PC-3 (cell line): ENCODE results near the gene KRT35. TPM values are rescaled to one million over a fixed set of nuclear protein-coding genes. Genes with fewer than 3 reads are reported as not detected.

Source experiments
- ATAC-seq: fragments of 200-7000 bp; cut with Tn5 transposase; 2 replicates; pipeline ENCODE4 v1.9.1; 2020; ENCODE audit warnings: mild to moderate bottlenecking, moderate library complexity
- BruUV-seq: library from RNA; stranded (reverse); fragments of 400-500 nt; replicated peaks from 2 replicates; lab custom pipeline; 2021; lab: Mats Ljungman, UMichigan
- CTCF ChIA-PET: fragments of 300-600 bp; sonication (Branson Sonifier 250); formaldehyde crosslinking; loops from one replicate; lab custom pipeline; 2022; ENCODE audit warnings: antibody characterized with exemption; lab: Charles Lee
- POLR2A ChIA-PET: fragments of 300-600 bp; sonication (Branson Sonifier 250); formaldehyde crosslinking; loops from one replicate; lab custom pipeline; 2022; ENCODE audit warnings: antibody characterized with exemption; ENCODE audit not compliant: unreplicated experiment; lab: Charles Lee
- DNase-seq: peaks from one replicate; pipeline ENCODE4 v3.0.0-alpha.2; 2015
- H2AFZ ChIP-seq: fragments of 300-600 bp; sonication (generic); 2 replicates; pipeline ENCODE4 v1.6.0; 2016; ENCODE audit warnings: antibody characterized with exemption, low read length
- H3F3A ChIP-seq: fragments of 300-600 bp; sonication (generic); one replicate; pipeline ENCODE4 v1.6.0; 2017; ENCODE audit warnings: antibody characterized with exemption, low read length, control low read depth, mild to moderate bottlenecking; ENCODE audit not compliant: unreplicated experiment
- H3K27ac ChIP-seq: fragments of 300-600 bp; sonication (generic); 2 replicates; pipeline ENCODE4 v1.5.1; 2016; ENCODE audit warnings: mild to moderate bottlenecking, low read length
- H3K27me3 ChIP-seq: fragments of 300-600 bp; sonication (generic); 2 replicates; pipeline ENCODE4 v1.6.1; 2016; ENCODE audit warnings: low read length, mixed read lengths
- H3K36me3 ChIP-seq: fragments of 300-600 bp; sonication (generic); 2 replicates; pipeline ENCODE4 v1.6.1; 2016; ENCODE audit warnings: low read depth, mixed run types, low read length, mixed read lengths
- H3K4me1 ChIP-seq: fragments of 300-600 bp; sonication (generic); 2 replicates; pipeline ENCODE4 v1.5.1; 2016; ENCODE audit warnings: low read length; ENCODE audit not compliant: insufficient read depth
- H3K4me2 ChIP-seq: fragments of 300-600 bp; sonication (generic); 2 replicates; pipeline ENCODE4 v1.6.0; 2016; ENCODE audit warnings: low read length
- H3K4me3 ChIP-seq: fragments of 300-600 bp; sonication (generic); 2 replicates; pipeline ENCODE4 v1.5.1; 2016; ENCODE audit warnings: mild to moderate bottlenecking, low read length, mixed read lengths
- H3K79me2 ChIP-seq: fragments of 300-600 bp; sonication (generic); 2 replicates; pipeline ENCODE4 v1.6.1; 2017; ENCODE audit warnings: low read length, mixed read lengths
- H3K9ac ChIP-seq: fragments of 300-600 bp; sonication (generic); 2 replicates; pipeline ENCODE4 v1.6.0; 2016; ENCODE audit warnings: mild to moderate bottlenecking, low read length
- H3K9me2 ChIP-seq: fragments of 300-600 bp; sonication (generic); replicated peaks from 2 replicates; pipeline ENCODE4 v1.6.1; 2016; ENCODE audit warnings: mixed run types, low read length, mixed read lengths
- H3K9me3 ChIP-seq: fragments of 300-600 bp; sonication (generic); 2 replicates; pipeline ENCODE4 v1.6.1; 2016; ENCODE audit warnings: low read length, mixed read lengths
- H4K20me1 ChIP-seq: fragments of 300-600 bp; sonication (generic); 2 replicates; pipeline ENCODE4 v1.6.1; 2016; ENCODE audit warnings: low read length, mixed read lengths
- EZH2 ChIP-seq: fragments of 300-600 bp; sonication (generic); IDR thresholded peaks from one replicate; pipeline ENCODE4 v1.6.1; 2017; ENCODE audit warnings: antibody characterized with exemption, mild to moderate bottlenecking, low read length; ENCODE audit not compliant: unreplicated experiment
- EZH2phosphoT487 ChIP-seq: fragments of 300-600 bp; sonication (generic); IDR thresholded peaks from 2 replicates; pipeline ENCODE4 v1.6.1; 2018; ENCODE audit warnings: mild to moderate bottlenecking, antibody characterized with exemption, low read length, borderline replicate concordance
- intact Hi-C: fragments of 100-400 bp; cut with micrococcal nuclease; formaldehyde crosslinking; loops from 2 replicates; pipeline ENCODE4 v1.9.0; 2023
- total RNA-seq: library from RNA; depleted of rRNA; stranded (reverse); fragments of >200 nt; gene quantifications from 2 replicates; pipeline ENCODE4 v1.2.3, GENCODE V29; 2014
- TF ChIP-seq, protein P1 (sequence below): fragments of 300-600 bp; sonication (generic); conservative IDR thresholded peaks from 2 replicates; pipeline ENCODE4 v1.5.1; 2017; ENCODE audit warnings: antibody characterized with exemption, low read depth, mild to moderate bottlenecking, low read length

KRT35 gene
- total RNA-seq, 1 experiment from 2014 or later, result not detected

DNA sequence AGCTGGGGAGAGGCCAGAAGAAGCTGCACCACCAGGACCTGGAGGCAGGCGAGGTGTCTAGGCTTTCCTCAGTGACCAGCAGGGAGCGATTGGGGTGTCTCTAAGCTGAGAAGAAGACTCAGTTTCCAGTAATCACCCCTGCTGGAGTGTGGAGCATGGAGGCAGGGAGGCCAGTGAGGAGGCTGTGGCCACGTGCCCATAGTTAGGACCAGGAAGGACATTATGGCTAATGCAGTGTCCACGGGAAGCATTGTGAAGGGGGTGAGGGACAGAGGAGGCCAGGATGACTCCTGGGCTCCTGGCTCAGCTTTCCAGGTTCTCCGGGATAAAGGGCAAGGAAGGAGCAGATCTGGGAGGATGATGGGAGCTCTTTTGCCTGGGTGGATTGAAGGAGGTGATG lies 18.8 kb upstream of the KRT35 start:
- ATAC-seq (no peak; the same call in 1 of the 2 replicates), DNase-seq (no peak)
- no peaks in the 10 kb centered on the region for H3K79me2 ChIP-seq
- POLR2A ChIA-PET, result interaction anchor here (0.6 kb wide), 1 partner anchor 29 kb away, joined by 3 read pairs; the partner anchor contains the start of gene KRT19
- no TSS peak for BruUV-seq
- no peaks in the 10 kb centered on the region for H3K27me3 ChIP-seq
- H4K20me1 ChIP-seq, result no peaks in the 10 kb centered on the region
- no peaks in the 10 kb centered on the region for H3K9me2 ChIP-seq
- peaks cover 36% of the 10 kb centered on the region for H3K4me1 ChIP-seq
- TF ChIP-seq, protein P1, sequence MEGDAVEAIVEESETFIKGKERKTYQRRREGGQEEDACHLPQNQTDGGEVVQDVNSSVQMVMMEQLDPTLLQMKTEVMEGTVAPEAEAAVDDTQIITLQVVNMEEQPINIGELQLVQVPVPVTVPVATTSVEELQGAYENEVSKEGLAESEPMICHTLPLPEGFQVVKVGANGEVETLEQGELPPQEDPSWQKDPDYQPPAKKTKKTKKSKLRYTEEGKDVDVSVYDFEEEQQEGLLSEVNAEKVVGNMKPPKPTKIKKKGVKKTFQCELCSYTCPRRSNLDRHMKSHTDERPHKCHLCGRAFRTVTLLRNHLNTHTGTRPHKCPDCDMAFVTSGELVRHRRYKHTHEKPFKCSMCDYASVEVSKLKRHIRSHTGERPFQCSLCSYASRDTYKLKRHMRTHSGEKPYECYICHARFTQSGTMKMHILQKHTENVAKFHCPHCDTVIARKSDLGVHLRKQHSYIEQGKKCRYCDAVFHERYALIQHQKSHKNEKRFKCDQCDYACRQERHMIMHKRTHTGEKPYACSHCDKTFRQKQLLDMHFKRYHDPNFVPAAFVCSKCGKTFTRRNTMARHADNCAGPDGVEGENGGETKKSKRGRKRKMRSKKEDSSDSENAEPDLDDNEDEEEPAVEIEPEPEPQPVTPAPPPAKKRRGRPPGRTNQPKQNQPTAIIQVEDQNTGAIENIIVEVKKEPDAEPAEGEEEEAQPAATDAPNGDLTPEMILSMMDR, result no peak
- TF ChIP-seq EZH2 (no peak), EZH2phosphoT487 (no peak)
- CTCF ChIA-PET, result interaction anchor here (0.6 kb wide), 1 partner anchor 82 kb away, joined by 3 read pairs; no protein-coding TSS in a partner anchor
- H3K9ac ChIP-seq, result peak overlapping the region; percentile 10; the same call in 1 of the 2 replicates
- no peaks in the 10 kb centered on the region for H3K36me3 ChIP-seq
- H3K4me2 ChIP-seq, result peak overlapping the region; percentile 57; the same call in 1 of the 2 replicates
- intact Hi-C loops, result loop anchor here (10.0 kb wide), 1 partner anchor 175 kb away; no protein-coding TSS in a partner anchor
- no peak overlapping the region for H2AFZ ChIP-seq
- peak overlapping the region; percentile 76 for H3K27ac ChIP-seq
- no peaks in the 10 kb centered on the region for H3K9me3 ChIP-seq
- H3K4me3 ChIP-seq, result no peak overlapping the region
- no peaks in the 10 kb centered on the region for H3F3A ChIP-seq

DNA sequence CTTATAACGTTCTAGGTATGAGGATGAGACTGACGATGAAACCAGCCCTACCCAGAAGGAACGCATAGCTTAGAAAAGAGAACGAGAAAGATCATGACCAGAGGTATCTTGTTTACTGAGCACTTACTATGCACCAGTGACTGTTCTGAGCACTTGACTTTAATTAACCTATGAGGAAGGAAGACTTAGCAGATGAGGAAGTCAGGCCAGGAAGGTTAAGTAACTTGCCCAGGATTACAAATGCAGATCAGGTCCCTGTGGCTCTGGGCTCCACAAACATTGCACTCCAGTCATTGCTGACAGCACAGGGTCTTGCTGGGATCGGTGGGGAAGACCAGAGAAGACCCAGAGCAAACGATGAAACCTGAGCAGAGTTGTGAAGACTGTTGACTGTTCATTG lies 17.3 kb upstream of the KRT35 start:
- CTCF ChIA-PET, result interaction anchor here (0.5 kb wide), 1 partner anchor 79 kb away, joined by 3 read pairs; no protein-coding TSS in a partner anchor
- H4K20me1 ChIP-seq, result no peaks in the 10 kb centered on the region
- no peak for TF ChIP-seq EZH2
- intact Hi-C loops, result loop anchor here (10.0 kb wide), 1 partner anchor 173 kb away; no protein-coding TSS in a partner anchor
- ATAC-seq (no peak), DNase-seq (no peak)
- no peaks in the 10 kb centered on the region for H3K9me3 ChIP-seq
- no TSS peak for BruUV-seq
- no peak overlapping the region for H3K27ac ChIP-seq
- H3K4me3 ChIP-seq, result no peak overlapping the region
- no peak overlapping the region for H2AFZ ChIP-seq
- no peaks in the 10 kb centered on the region for H3K36me3 ChIP-seq
- no peaks in the 10 kb centered on the region for H3K9me2 ChIP-seq
- no peaks in the 10 kb centered on the region for H3K27me3 ChIP-seq
- peaks cover 41% of the 10 kb centered on the region for H3K4me1 ChIP-seq
- no peaks in the 10 kb centered on the region for H3F3A ChIP-seq
- no peak overlapping the region for H3K4me2 ChIP-seq
- H3K79me2 ChIP-seq, result no peaks in the 10 kb centered on the region
- no peak overlapping the region for H3K9ac ChIP-seq
- POLR2A ChIA-PET, result no interaction called here

DNA sequence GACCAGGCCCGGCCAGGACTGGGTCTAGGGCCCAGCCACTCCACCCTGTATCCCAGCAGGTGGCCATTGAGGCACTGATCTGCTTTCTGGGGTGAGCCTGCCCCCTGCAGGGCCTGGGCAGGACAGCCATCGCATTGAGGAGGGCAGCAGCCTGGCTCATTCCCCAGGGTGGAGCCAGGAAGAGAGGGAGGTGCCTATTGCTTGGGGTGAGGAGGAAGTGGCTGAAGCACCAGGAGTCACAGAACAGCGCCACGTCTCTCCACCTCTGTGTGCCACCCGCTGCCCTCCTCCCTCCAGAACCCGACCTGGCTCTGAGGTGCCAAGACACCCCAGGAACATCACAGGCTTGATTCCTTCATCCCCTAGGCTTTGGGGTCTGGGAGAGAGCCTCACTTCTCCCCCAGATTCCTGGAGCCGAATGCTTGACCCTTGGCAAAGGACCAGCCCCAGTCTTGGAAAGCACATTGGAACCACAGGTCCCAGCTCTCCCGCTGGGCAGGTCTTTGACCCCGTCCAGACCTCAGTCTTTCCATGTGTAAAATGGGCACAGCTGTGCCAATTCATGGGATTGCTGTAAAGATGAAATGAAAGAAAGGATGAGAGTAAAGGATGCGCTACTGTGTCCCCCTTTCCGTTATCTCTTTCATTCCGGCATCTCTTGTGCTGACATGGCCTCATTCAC lies 16.0 kb upstream of the KRT35 start:
- Histone ChIP-seq H2AFZ (no peak overlapping the region), H3K4me3 (no peak overlapping the region), H3K79me2 (no peaks in the 10 kb centered on the region), H3K4me2 (peak overlapping the region; percentile 21; the same call in 1 of the 2 replicates), H3K36me3 (no peaks in the 10 kb centered on the region), H3F3A (no peaks in the 10 kb centered on the region), H3K27me3 (no peaks in the 10 kb centered on the region), H3K9me3 (no peaks in the 10 kb centered on the region), H3K9ac (peak overlapping the region; percentile 33; the same call in 1 of the 2 replicates), H4K20me1 (no peaks in the 10 kb centered on the region), H3K4me1 (peaks cover 41% of the 10 kb centered on the region), H3K27ac (peak overlapping the region; percentile 29), H3K9me2 (no peaks in the 10 kb centered on the region)
- TSS peak; percentile 92 for BruUV-seq
- intact Hi-C loops, result loop anchor here (10.0 kb wide), 1 partner anchor 172 kb away; no protein-coding TSS in a partner anchor
- TF ChIP-seq, protein P1, result peak; percentile 86
- TF ChIP-seq EZH2phosphoT487, result no peak
- POLR2A ChIA-PET, result no interaction called here
- peak; percentile 84 for DNase-seq
- CTCF ChIA-PET, result interaction anchor here (1.0 kb wide), 1 partner anchor 151 kb away, joined by 6 read pairs; no protein-coding TSS in a partner anchor
- peak; percentile 77 for ATAC-seq
